CD14-positive monocyte (primary cell): ENCODE results near the gene DSC3. TPM values are rescaled to one million over a fixed set of nuclear protein-coding genes. Genes with fewer than 3 reads are reported as not detected.

Source experiments
- DNase-seq, 3 donors: peaks; one replicate each; pipeline ENCODE4 v3.0.0-alpha.2; 2011 to 2022
- H2AFZ ChIP-seq: 2 replicates; pipeline ENCODE4 v1.6.0; 2012; ENCODE audit warnings: mild to moderate bottlenecking, low read depth, low read length, inconsistent platforms; ENCODE audit not compliant: insufficient read depth, poor library complexity, severe bottlenecking
- H3K27ac ChIP-seq, 2 donors: 1 replicate in 1 of 2; 2 replicates in 1 of 2; pipeline ENCODE4 v1.5.1; 2012 to 2013; ENCODE audit warnings: low read length in 2 of 2, control low read depth in 1 of 2, inconsistent platforms in 1 of 2, low read depth in 1 of 2, mild to moderate bottlenecking in 1 of 2
- H3K27me3 ChIP-seq, 2 donors: one replicate each; pipeline versions ENCODE4 v1.6.0 to v1.6.1; 2011 to 2013; ENCODE audit warnings: low read length in 2 of 2; ENCODE audit not compliant: control insufficient read depth in 2 of 2, insufficient read depth in 2 of 2
- H3K36me3 ChIP-seq, 2 donors: replicated peaks in 1 of 2; 1 replicate in 1 of 2; 2 replicates in 1 of 2; pipeline versions ENCODE4 v1.5.1 to v1.6.1; 2012 to 2013; ENCODE audit warnings: low read length in 2 of 2, control low read depth in 1 of 2, inconsistent platforms in 1 of 2, mild to moderate bottlenecking in 1 of 2; ENCODE audit not compliant: insufficient read depth in 2 of 2, control insufficient read depth in 1 of 2
- H3K4me1 ChIP-seq, 2 donors: 1 replicate in 1 of 2; 2 replicates in 1 of 2; pipeline versions ENCODE4 v1.5.1 to v1.6.1; 2012 to 2013; ENCODE audit warnings: low read length in 2 of 2, control low read depth in 1 of 2, inconsistent platforms in 1 of 2, mild to moderate bottlenecking in 1 of 2, moderate library complexity in 1 of 2; ENCODE audit not compliant: insufficient read depth in 2 of 2, control insufficient read depth in 1 of 2
- H3K4me2 ChIP-seq: replicated peaks from 2 replicates; pipeline ENCODE3; 2012; ENCODE audit warnings: low read length, moderate library complexity, mild to moderate bottlenecking; ENCODE audit not compliant: poor library complexity, severe bottlenecking; ENCODE audit errors: extremely low read depth
- H3K4me3 ChIP-seq, 3 experiments: fragments of 200-600 bp in 1 of 3; sonication (generic) in 1 of 3; replicated peaks in 1 of 3; 1 replicate in 2 of 3; 2 replicates in 1 of 3; pipeline ENCODE4 v1.5.1; 2011 to 2013; ENCODE audit warnings: low read length in 3 of 3, mild to moderate bottlenecking in 3 of 3, control low read depth in 2 of 3, low read depth in 2 of 3, inconsistent platforms in 1 of 3, moderate library complexity in 1 of 3
- H3K79me2 ChIP-seq: 2 replicates; pipeline ENCODE4 v1.6.0; 2012; ENCODE audit warnings: mild to moderate bottlenecking, control low read depth, inconsistent platforms, low read length, moderate library complexity; ENCODE audit not compliant: insufficient read depth
- H3K9ac ChIP-seq: 2 replicates; pipeline ENCODE4 v1.6.0; 2017; ENCODE audit warnings: low read length, mild to moderate bottlenecking; ENCODE audit not compliant: insufficient read depth, poor library complexity, severe bottlenecking
- H3K9me3 ChIP-seq, 2 donors: replicated peaks in 1 of 2; 1 replicate in 1 of 2; 2 replicates in 1 of 2; pipeline versions ENCODE4 v1.5.1 to v1.6.1; 2012 to 2013; ENCODE audit warnings: low read length in 2 of 2, control low read depth in 1 of 2; ENCODE audit not compliant: control insufficient read depth in 1 of 2, insufficient read depth in 1 of 2
- H4K20me1 ChIP-seq: 2 replicates; pipeline ENCODE4 v1.6.0; 2012; ENCODE audit warnings: mild to moderate bottlenecking, low read length, control low read depth, moderate library complexity; ENCODE audit not compliant: insufficient read depth
- H3K27ac Mint-ChIP-seq, 7 donors: one replicate each; pipeline ENCODE4 v1.8.0; 2020; ENCODE audit warnings: mild to moderate bottlenecking in 7 of 7, mixed read lengths in 7 of 7, moderate library complexity in 6 of 7, inconsistent platforms in 2 of 7
- H3K27me3 Mint-ChIP-seq, 3 donors: one replicate each; pipeline ENCODE4 v1.8.0; 2021 to 2022; ENCODE audit warnings: low read depth in 3 of 3, mild to moderate bottlenecking in 3 of 3, mixed read lengths in 3 of 3, moderate library complexity in 3 of 3, inconsistent platforms in 1 of 3
- H3K36me3 Mint-ChIP-seq, 2 donors: one replicate each; pipeline ENCODE4 v1.8.0; 2020; ENCODE audit warnings: mixed read lengths in 2 of 2, inconsistent platforms in 1 of 2, mild to moderate bottlenecking in 1 of 2
- H3K4me1 Mint-ChIP-seq: one replicate; pipeline ENCODE4 v1.8.0; 2020; ENCODE audit warnings: mild to moderate bottlenecking, mixed read lengths
- H3K4me3 Mint-ChIP-seq, 2 donors: one replicate each; pipeline ENCODE4 v1.8.0; 2020; ENCODE audit warnings: mild to moderate bottlenecking in 2 of 2, mixed read lengths in 2 of 2, moderate library complexity in 1 of 2
- H3K9me3 Mint-ChIP-seq, 7 donors: one replicate each; pipeline ENCODE4 v1.8.0; 2020 to 2022; ENCODE audit warnings: mixed read lengths in 7 of 7, mild to moderate bottlenecking in 6 of 7, moderate library complexity in 6 of 7, inconsistent platforms in 2 of 7
- CTCF ChIP-seq: fragments of 200-600 bp; IDR thresholded peaks from one replicate; pipeline ENCODE4 v1.8.0; 2022; ENCODE audit warnings: antibody characterized with exemption, mild to moderate bottlenecking
- WGBS: methylation state at CpG from one replicate; pipeline ENCODE4 v1.1.5; 2013; ENCODE audit warnings: missing lambda C conversion rate; ENCODE audit not compliant: insufficient coverage; 5-methylcytosine and 5-hydroxymethylcytosine counted together
- intact Hi-C, 2 donors: fragments of 100-400 bp; cut with micrococcal nuclease; formaldehyde crosslinking; loops; one replicate each; pipeline versions ENCODE4 v1.15.0 to v1.15.1; 2023
- polyA plus RNA-seq, 3 donors: library from polyadenylated mRNA; depleted of rRNA in 1 of 3; unstranded in 2 of 3; stranded (reverse) in 1 of 3; fragments of 300-500 nt in 2 of 3; fragments of >200 nt in 1 of 3; fragmentation: Illumina TruSeq in 2 of 3; gene quantifications; 1 replicate in 2 of 3; 2 replicates in 1 of 3; pipeline ENCODE4 v1.2.3, GENCODE V29; 2012 to 2021

Gene DSC3
- polyA plus RNA-seq, 3 donors: not detected

- Histone ChIP-seq H3K4me1 (no peaks in the 10 kb centered on the region), H4K20me1 (no peaks in the 10 kb centered on the region), H3K79me2 (no peaks in the 10 kb centered on the region), H3K4me2 (no peak overlapping the region), H3K36me3 (no peaks in the 10 kb centered on the region), H3K9me3 (no peaks in the 10 kb centered on the region), H3K4me3 (no peak overlapping the region), H2AFZ (no peak overlapping the region), H3K27ac (no peak overlapping the region), H3K27me3 (no peaks in the 10 kb centered on the region), H3K9ac (no peak overlapping the region)
- Mint-ChIP-seq H3K27ac (no peak overlapping the region), H3K4me1 (no peaks in the 10 kb centered on the region), H3K36me3 (no peaks in the 10 kb centered on the region), H3K4me3 (no peak overlapping the region), H3K27me3 (peaks cover 3 to 4% (median 4%) of the 10 kb centered on the region in 3 donors), H3K9me3 (no peaks in the 10 kb centered on the region)
- intact Hi-C loops: no loop called here
- TF ChIP-seq CTCF: peak; percentile 89
- WGBS: 0% methylated on average over 1 of the region's 1 CpG
- DNase-seq: peak in 1 of 3 donors; percentile 18
Observed at GRCh38 chr18:30971338-30971956, 71.1 kb downstream of the DSC3 start.

GRCh38 chr18:30970196-30970816, 72.2 kb downstream of the DSC3 start:
- H3K4me1 ChIP-seq: no peaks in the 10 kb centered on the region
- H3K36me3 ChIP-seq: no peaks in the 10 kb centered on the region
- no peaks in the 10 kb centered on the region for H3K9me3 Mint-ChIP-seq
- H3K27me3 ChIP-seq: no peaks in the 10 kb centered on the region
- TF ChIP-seq CTCF: peak; percentile 17
- peaks cover 3 to 4% (median 4%) of the 10 kb centered on the region in 3 donors for H3K27me3 Mint-ChIP-seq
- no peak overlapping the region for H3K9ac ChIP-seq
- H3K4me3 ChIP-seq: no peak overlapping the region
- H3K4me1 Mint-ChIP-seq: no peaks in the 10 kb centered on the region
- no peak overlapping the region for H3K4me2 ChIP-seq
- H3K9me3 ChIP-seq: no peaks in the 10 kb centered on the region
- no peaks in the 10 kb centered on the region for H3K36me3 Mint-ChIP-seq
- no peak for DNase-seq
- intact Hi-C loops: no loop called here
- H3K27ac Mint-ChIP-seq: no peak overlapping the region
- no CpG with 5 or more reads among the region's 7 CpGs for WGBS
- no peaks in the 10 kb centered on the region for H4K20me1 ChIP-seq
- no peak overlapping the region for H3K27ac ChIP-seq
- H3K79me2 ChIP-seq: no peaks in the 10 kb centered on the region
- no peak overlapping the region for H2AFZ ChIP-seq
- H3K4me3 Mint-ChIP-seq: no peak overlapping the region
